Ureter (tissue), 1 donor: ENCODE measurements around the gene QKI. TPM values are rescaled to one million over a fixed set of nuclear protein-coding genes. Genes with fewer than 3 reads are reported as not detected.
"Not testable (repeated sequence)": the region's sequence is repeated elsewhere in the genome, so short reads cannot be mapped to it uniquely, and the experiment has no call there.

ENCODE experiments used
- DNase-seq: peaks from one replicate; pipeline ENCODE4 v3.0.0-alpha.2; 2020; ENCODE audit warnings: low spot score
- total RNA-seq: library from RNA; stranded (reverse); gene quantifications from one replicate; pipeline ENCODE4 v1.2.4, GENCODE V29; 2023
- donor health status: DM: yes; HTN: yes; CAD: no.

The QKI gene
- total RNA-seq, 1 donor from 2014 or later: 96.7 TPM

DNA sequence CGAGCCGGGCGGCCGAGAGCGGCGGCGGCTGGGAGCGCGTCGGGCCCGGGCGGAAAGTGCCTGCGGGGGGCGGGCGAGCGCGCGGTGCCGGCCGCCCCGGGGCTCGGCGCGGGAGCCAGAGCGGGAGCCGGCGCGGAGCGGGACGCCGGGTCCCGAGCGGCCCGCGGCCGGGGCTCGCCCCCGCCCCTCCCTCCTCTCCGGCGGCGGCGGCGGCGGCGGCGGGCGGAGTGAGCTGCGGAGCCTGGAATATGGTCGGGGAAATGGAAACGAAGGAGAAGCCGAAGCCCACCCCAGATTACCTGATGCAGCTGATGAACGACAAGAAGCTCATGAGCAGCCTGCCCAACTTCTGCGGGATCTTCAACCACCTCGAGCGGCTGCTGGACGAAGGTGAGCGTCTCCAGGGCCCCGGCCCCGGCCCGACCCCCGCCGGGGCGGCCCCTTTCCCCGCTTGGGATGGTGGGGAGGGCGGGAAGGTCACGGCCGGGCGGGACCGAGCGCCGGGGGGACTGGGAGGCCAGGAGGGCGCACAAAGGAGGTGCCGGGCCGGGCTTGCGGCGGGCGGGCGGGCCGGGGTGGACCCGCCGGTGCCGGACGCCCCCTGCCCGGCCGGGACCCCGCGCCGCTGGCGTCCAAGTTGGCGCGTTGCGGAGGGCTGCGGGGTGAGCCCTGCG is 565 bp downstream of the QKI start:
- no peak for DNase-seq

DNA sequence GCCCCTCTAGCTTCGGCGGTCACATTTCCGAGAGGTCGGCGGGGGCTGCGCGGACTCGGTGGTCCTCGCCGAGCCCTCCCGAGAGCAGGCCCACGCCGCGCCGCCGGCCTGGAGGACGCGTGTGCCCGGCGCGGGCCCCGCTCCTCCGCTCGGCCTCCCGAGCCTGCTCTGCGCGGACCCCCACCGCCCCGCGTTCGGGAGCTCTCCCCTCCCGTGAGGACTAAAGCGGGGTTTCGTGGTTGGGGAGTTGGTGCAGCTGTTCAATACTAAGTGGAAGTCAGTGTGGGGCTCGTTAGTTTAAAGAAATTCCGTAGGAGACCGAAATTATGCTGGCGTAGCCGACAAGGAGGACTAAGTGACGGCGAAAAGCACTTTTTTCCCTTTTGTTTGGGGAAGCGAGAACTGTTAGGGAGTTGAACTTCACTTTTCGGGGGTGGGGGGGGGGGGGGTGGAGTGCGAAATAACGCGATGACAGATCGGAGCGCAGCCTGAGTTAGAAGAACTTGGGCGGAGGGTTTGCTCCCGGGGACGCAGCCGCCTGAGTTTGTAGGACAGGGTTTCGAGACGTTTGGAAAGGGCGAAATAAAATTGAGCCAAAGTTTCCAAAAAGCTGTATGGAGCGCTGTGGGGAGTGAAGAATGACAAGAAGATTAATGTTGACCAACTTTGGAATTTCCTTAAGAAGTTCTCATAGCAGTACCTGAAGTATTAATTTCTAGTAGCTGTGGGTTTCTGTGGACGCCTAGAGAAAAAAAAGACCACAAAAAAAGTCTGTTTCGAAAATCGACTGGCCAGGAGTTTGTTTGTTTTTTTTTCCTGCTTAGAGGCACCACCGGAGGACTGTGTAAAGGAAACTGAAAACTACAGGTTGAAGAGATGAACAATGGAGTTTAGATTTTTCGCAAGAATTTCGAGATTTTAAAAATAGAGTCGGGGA is 1.4 kb downstream of the QKI start:
- DNase-seq: peak; percentile 64

DNA sequence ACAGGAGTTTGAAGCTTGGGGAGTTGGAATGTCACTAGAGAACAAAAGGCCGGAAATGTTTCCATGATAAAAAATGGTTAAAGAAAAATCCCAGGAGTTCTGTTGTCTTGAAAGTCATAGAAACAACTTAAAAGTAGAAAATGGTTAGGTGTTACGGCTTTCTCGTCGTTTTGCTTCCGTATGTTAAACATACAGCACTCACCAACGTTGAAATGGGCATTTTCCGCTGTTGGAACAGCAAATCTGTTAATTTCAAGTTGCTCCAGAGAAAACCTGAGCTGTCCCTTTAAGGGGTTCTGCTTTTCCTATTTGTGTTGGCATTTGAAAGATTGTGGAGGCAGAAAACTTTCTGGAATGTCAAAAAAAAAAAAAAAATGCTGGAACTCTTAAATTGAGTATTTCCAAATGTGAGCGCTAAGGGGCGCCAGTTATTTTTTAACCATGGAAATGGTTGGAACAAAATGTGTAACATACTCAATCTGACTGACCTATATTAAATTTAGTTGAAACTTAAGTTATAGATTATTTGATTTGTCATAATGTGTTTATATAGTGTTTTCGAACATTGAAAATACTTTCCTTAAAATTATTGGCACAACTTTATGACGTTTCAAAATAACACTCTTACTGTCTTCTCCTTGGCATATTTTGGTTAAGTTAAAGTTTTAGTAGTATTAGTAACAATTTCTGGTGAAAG is 2.2 kb downstream of the QKI start:
- DNase-seq: peak; percentile 72

DNA sequence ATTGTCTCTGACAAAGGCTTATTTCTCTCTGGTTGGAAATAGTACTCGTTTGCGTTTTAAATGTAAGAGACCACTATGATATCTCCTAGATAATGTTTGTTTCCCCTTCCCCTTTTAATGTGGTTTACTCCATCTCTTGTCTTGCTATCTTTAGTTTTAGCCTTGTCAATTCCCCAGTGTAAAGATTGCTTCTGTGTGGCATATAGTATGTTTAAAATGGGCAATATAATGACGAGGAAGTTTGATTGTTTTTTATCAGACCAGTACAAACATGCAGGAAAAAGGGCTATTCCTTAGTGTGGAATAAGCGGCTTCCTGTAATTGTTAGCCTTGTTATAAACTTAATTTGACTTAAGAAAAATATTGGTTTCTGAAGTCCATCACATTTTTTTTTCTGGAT is 3.1 kb downstream of the QKI start:
- no peak for DNase-seq

DNA sequence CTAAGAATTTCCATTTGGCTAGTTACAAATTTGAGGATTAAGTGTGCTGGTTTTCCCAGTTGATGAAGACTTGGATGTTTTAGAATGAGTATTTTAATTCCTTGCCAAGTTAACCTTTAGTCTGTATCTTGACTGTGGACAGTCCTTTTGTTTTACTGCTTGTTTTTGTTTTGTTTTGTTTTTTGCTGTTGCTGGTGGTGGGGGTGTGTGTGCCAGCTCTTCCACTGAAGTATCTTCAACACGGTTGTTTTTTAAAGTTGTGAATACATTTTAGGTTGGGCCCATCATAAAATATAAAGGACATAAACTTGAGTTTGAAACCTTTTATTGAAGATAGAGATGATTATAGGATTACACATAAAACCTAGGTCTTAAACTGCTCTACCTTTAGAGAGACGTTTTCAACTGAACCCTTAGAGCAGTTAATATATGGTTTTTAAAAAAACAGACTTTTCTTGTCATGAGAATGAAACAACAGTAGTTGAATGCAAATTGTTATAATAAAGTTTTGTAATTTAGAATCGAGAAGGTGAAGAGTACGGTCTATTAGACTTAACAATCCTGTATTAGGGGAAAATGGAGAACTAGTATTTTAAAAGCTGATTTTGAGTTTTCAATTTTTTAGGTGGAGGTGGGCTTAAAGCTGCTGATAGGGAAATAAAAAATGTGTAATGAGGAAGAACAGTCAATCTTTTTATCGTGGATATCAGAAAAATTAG is 4.0 kb downstream of the QKI start:
- no peak for DNase-seq

DNA sequence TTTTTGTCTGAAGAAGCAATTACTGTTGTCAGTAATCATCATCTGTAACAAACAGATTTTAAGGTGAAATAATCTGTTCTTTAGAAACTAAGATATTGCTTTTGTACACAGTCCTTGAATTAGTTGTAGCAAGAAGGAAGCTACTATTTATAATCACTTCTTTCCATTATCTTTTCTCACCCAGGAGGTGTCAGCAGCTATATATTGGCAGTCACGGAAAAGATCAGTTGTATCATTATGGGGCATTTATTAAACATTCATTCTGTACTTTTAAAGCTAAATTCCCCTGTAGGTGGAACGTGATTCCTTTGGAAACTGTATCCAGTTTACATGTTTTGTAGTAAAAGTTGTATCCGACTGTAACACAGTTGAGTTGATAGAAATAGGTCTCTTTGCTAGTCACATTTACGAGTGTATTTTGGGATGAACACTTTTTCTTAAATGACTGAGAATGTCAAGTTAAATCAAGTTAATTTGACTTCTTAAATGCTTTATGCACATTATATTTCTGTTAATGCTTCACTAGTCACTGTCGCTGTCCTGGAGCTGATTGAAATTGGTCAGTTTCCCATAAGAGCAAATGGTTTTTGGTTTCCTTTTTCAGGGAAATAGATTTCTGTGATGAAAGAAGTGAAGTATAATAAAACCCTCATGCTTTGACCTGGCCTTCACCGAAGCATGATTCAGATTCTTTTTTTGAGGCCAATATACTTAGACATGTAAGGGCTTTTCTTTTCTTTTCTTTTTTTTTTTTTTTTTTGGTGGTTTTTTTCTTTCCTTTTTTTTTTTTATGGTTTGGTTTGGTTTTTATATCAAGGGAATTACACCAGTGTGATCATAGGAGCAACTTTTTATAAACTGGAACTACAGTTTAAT is 5.1 kb downstream of the QKI start:
- DNase-seq: no peak

DNA sequence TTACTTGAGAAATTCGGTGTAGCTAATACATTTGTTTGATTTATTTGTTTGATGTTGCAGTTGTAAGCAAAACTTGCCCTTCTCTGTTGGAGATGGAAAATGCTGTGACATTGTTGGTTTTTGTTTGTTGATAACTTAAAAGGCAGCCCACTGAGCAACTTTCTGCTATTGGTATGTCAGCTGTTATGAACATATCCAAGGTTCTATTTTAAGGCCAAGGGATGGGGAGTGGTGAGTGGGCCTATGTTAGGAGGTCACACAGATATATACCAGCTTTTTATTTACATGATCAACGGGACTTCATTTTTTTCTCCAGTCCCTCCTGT is 5.7 kb downstream of the QKI start:
- DNase-seq: no peak

DNA sequence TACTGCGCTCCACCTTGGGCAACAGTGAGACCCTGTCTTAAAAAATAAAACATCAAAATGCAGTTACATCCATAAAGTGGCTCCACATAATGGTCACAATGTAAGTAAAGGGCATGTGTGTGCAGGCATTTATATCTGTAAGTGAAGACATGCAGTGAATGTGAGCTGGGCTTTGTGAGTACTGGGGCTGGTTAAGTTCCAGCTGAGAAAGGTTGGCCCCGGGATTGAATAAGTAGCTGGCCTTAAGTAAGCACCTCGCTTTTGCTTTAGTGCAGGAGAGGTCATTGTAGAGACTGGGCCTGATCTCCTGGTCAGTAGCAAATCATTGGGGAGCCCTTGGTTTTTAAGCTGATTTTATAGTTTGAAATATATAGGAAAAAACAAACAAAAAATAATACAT is 8.0 kb downstream of the QKI start:
- no peak for DNase-seq

DNA sequence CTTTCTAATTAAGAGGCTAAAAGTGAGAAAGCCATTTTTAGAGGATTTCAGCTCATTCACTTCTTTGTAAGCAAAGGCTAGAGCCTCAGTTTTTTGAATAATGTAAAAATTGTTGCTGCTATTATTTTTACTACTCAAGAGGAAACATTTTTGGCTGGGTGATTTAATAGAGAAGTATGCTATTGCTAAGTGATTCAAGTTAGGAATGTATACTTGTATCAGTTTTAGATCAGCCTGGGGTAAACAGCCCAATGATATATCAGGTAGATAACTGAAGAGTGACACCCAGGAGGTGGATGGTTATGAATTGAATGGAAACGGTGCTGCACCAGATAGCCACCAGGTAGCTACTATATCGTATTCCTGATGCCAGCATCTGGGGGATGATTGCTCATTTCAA is 9.2 kb downstream of the QKI start:
- DNase-seq: no peak

DNA sequence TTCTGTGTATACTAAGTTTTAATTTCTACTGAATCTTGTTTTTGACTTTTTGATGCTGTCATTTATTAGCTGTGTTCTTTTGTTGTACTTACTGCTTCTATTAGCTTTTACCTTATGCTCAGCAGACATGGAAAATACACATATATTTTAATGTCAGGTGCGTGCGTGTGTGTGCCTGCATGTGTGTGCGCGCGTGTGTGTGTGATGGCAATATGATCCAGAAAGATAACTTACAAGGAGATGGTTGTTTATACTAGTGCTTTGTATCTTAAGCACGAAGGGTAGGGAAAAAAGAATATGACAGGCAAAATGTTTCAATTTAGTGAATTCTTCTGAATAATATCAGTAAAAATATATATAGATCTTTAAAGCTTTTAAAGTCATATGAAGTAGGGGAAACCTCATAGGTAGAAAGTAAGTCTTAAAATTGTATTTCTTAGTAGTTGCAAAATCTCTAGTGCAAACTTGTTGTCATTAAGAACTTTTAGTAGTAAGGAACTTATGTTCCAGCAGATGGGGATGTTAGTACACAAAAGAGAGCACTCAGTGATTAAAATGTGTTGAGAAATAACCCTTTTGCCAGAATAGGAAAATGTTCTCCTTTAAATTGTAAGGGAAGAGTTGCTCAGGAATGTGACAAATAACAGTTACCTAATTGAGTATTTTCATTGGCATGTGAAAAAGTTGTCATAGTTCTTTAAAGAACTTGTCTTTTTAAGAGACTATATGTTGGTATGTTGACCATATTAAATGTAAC is 13.2 kb downstream of the QKI start:
- DNase-seq: no peak

DNA sequence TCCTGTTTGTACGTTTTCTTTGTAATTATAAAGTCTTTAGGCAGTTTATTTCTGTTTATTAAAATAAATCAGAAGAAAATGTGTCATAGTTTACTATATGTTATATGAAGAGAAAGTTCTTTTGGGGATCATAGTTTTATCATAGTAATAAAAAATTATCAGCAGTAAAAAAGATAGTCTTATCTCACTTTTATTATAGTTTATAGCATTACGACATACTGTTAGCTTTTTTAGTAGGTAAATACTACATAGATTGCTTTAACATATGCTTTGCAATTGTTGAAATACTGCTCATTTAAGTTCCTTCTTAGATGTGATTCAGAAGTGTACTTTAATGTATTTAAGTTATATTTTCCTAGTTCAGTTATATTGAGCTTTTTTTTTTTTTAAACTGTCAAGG is 13.9 kb downstream of the QKI start:
- DNase-seq: no peak

DNA sequence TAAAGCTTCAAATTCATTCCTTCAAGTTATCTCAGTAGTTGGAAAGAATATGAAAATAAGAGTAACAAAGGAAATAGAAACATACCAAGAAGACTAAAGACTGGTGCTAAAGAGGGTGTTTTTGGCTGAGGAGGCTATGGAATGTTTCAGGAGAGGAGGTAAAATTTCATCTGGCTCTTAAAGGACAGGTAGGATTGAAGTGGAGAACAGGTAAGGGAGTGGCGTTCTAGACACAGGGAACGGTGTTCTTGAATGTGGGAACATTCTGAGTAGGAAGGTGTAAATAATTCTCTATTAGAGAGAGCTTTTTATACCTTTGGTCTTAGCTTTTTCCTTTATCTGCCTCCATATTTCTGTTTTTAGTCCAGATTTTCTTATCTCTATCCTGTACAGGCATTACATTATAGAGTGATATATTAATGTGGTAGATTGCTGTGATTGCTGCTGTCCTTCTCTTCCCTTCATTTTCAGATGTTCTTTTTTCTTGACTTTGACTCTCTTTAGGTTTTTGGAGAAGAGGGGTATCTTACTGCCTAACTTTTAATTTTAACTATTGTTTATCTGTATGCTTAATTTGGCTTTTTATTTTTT is 15.4 kb downstream of the QKI start:
- DNase-seq: no peak

DNA sequence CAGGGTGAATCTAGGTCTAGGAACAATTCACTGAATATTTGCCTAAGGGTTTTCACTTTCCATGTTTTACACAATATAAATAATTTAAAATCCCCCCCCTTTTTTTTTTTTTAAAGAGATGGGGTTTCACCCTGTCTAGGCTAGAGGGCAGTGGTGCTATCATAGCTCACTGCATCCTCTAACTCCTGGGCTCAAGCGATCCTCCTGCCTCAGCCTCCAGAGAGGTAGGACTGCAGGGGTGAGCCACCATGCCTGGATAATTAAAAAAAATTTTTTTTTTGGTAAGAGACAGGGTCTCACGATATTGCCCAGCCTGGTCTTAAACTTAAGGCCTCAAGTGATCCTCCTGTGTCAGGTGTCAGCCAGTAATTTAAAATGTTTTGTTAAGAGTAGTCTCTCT is 17.8 kb downstream of the QKI start:
- DNase-seq: no peak

DNA sequence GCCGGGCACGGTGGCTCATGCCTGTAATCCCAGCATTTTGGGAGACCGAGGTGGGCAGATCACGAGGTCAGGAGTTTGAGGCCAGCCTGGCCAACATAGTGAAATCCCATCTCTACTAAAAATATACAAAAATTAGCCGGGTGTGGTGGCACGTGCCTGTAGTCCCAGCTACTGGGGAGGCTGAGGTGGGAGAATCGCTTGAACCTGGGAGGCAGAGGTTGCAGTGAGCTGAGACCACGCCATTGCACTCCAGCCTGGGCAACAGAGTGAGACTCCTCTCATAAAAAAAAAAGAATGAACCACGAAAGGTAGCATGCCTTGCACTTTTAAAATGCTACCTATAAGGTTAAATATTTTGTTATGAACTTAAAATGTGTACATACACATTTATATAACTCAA is 19.0 kb downstream of the QKI start:
- DNase-seq: not testable (repeated sequence)

DNA sequence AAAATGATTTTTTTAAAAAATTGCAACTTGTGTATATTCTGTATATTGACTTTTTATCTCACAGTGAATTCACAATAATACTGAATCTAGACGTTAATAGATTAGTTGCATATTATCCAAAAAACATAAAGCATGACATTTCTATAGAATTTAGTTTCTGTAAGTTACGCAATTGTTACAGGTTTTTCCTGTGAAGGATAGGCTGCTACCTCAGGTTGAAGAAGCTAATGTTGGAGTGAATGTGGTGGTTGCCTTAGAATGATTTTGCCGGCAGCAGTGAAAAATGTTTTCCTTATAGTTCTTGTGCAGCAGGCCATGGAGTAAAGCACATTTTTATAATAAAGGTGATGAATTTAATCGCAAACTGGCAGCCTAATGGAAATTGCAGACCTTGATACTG is 20.5 kb downstream of the QKI start:
- DNase-seq: no peak

DNA sequence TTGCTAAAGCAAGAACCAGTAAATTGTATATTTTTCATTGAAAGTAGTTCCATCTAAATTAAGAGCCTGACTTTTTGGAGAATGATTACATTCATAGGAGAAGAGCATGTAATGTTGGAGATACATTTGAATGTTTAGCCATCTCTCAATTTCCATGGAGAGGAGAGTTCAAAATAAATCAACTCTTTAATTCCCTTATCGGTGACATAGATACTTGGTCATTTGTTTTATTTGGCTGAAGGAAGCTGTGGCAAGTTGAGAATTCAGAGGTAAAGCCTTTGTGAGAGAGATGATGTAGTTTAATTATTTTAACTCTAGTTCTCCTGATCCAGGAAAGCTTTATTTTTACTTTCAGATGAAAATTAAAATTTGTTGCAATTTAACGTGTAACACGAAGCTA is 22.3 kb downstream of the QKI start:
- DNase-seq: no peak

DNA sequence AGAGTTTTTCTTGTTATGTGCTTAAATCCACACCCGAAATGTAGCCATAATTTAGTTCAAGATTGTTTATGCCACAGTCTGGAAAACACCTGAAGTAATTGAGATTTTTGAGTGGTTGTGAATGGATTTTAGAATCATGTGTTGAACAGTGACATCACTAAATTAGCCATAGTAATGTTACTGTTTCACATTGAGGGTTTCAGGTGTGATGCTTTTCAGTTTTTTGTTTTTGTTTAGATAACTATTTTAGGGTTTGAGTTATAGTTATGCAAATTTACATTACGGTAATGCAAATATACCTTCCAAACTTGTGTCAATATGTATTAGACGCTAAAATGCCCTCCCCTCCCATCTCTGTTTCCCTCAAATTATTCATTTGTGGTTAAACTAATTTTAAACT is 22.9 kb downstream of the QKI start:
- no peak for DNase-seq

DNA sequence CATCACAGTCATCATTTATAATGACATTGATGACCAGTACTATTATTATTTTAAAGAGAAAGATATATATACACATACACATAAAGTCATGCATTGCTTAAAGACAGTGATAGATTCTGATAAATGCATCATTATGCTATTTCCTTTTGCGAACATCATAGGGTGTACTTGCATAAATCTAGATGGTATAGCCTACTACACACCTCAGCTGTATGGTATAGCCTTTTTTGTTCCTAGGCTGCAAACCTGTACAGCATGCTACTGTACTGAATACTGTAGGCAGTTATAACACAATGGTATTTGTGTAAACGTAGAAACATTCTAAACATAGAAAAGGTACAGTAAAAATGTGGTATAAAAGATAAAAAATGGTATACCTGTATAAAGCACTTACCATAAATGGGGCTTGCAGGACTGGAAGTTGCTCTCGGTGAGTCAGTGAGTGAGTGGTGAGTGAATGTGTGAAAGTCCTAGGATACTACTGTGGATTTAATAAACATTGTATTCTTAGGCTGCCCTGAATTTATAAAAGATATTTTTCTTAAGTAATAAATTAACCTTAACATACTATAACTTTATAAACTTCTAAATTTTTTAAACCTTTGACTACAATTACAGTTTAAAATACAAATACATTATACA is 23.9 kb downstream of the QKI start:
- no peak for DNase-seq

DNA sequence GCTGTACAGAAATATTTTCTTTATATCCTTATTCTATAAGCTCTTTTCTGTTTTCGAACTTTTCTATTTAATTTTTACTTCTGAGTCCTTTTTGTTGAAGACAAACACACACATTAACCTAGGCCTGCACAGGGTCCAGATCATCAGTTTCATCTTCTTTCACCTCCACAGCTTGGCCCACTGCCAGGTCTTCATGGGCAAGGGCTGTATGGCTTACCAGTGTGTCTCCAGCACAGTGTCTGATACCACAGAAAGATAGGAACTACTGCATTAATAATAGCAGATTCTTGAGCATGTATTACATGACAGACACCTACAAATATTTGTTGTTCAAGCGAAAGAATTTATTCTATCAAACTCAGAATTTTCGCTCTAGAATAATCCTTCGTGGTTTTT is 24.4 kb downstream of the QKI start:
- DNase-seq: no peak

DNA sequence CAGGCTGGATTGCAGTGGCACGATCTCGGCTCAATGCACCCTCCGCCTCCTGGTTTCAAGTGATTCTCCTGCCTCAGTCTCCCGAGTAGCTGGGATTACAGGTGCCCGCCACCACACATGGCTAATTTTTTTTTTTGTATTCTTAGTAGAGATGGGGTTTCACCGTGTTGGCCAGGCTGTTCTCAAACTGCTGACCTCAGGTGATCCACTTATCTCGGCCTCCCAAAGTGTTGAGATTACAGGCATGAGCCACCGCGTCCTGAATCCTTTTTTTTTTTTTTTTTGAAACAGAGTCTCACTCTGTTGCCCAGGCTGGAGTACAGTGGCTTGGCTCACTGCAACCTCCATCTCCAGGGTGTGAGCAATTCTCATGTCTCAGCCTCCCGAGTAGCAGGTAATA is 24.9 kb downstream of the QKI start:
- not testable (repeated sequence) for DNase-seq
